ENCODE data around the gene ZNF865. TPM values are rescaled to one million over a fixed set of nuclear protein-coding genes. Genes with fewer than 3 reads are reported as not detected.

The ZNF865 gene
- total and polyA plus RNA-seq, 10 of the 15 experiments (the other 5 are each of a cell fraction or from before 2014, with no cell fraction given), result 0.02 to 18.3 (median 0.90) TPM

- TF ChIP-seq E2F8 (IDR thresholded peaks at IDR 0.05; ENCODE audit: low read depth, partially characterized antibody) (peak; percentile 93), SMC3 (IDR thresholded peaks at IDR 0.05; ENCODE audit: borderline replicate concordance, low read length) (peak; percentile 81), CUX1 (IDR thresholded peaks at IDR 0.05; ENCODE audit: insufficient replicate concordance, low read depth, low read length) (no peak), STAT3 (IDR thresholded peaks at IDR 0.05; ENCODE audit: low read depth, low read length) (peak; percentile 34; the same call in 1 of the 2 replicates), SMAD1 (IDR thresholded peaks at IDR 0.05; ENCODE audit: low read depth, partially characterized antibody) (peak; percentile 84), IRF3 (IDR thresholded peaks at IDR 0.05) (peak; percentile 40; the same call in 1 of the 2 replicates), ZBTB33 (IDR thresholded peaks at IDR 0.05) (peak; percentile 80; the same call in 1 of the 2 replicates), REST (IDR thresholded peaks at IDR 0.05; ENCODE audit: low read depth, low read length) (no peak), NFXL1 (IDR thresholded peaks at IDR 0.05; ENCODE audit: borderline replicate concordance) (no peak), EZH2 (IDR thresholded peaks at IDR 0.05; ENCODE audit: borderline replicate concordance, control insufficient read depth, low read depth, low read length) (no peak), BMI1 (IDR thresholded peaks at IDR 0.05; ENCODE audit: borderline replicate concordance) (peak; percentile 99), FOXM1 (IDR thresholded peaks at IDR 0.05; ENCODE audit: low read depth, low read length) (peak; percentile 66; the same call in 1 of the 2 replicates), TBL1XR1 (IDR thresholded peaks at IDR 0.05; ENCODE audit: low read depth, low read length) (0 out of 2 replicates have a peak, but pooled peaks have one; percentile 63)
Measured at GRCh38 chr19:55653651-55654322, 48.3 kb downstream of the ZNF865 start (continued).
